ENCODE results near the gene UBP1. TPM values are rescaled to one million over a fixed set of nuclear protein-coding genes. Genes with fewer than 3 reads are reported as not detected.
"Not testable (repeated sequence)": the region's sequence is repeated elsewhere in the genome, so short reads cannot be mapped to it uniquely, and the experiment has no call there.

UBP1 gene
- total and polyA plus RNA-seq, 12 donors, result 23.7 to 74.5 (median 44.3) TPM

- no peak for DNase-seq
- intact Hi-C loops (cut with DNase I), result no loop called here
- no peaks in the 10 kb centered on the region for H3K27me3 ChIP-seq
- no peaks in the 10 kb centered on the region for H3K36me3 ChIP-seq (replicated peaks in 1 of 2)
- H3K27ac ChIP-seq, result no peak overlapping the region
- no peaks in the 10 kb centered on the region for H3K9me3 ChIP-seq (replicated peaks in 1 of 3)
- no peaks in the 10 kb centered on the region for H3K4me1 ChIP-seq (replicated peaks in 1 of 2)
- H3K4me3 ChIP-seq, result no peak overlapping the region
- no peak for TF ChIP-seq CTCF (IDR thresholded peaks at IDR 0.05)
- TF ChIP-seq POLR2A (IDR thresholded peaks at IDR 0.05), result no peak
- 67 to 79% (median 71%) methylated on average over 1 of the region's 1 CpG for WGBS, 4 donors
Observed at GRCh38 chr3:33360136-33360825, 79.9 kb downstream of the UBP1 start.

GRCh38 chr3:33358172-33358781, 81.9 kb downstream of the UBP1 start:
- Histone ChIP-seq H3K36me3 (replicated peaks in 1 of 2) (no peaks in the 10 kb centered on the region), H3K4me1 (replicated peaks in 1 of 2) (no peaks in the 10 kb centered on the region), H3K4me3 (no peak overlapping the region), H3K27me3 (no peaks in the 10 kb centered on the region), H3K9me3 (replicated peaks in 1 of 3) (no peaks in the 10 kb centered on the region), H3K27ac (no peak overlapping the region)
- no peak for TF ChIP-seq CTCF (IDR thresholded peaks at IDR 0.05)
- TF ChIP-seq POLR2A (IDR thresholded peaks at IDR 0.05), result no peak
- 85 to 94% (median 89%) methylated on average over 4 of the region's 4 CpGs for WGBS, 4 donors
- intact Hi-C loops (cut with DNase I), result no loop called here
- DNase-seq, result no peak

GRCh38 chr3:33355611-33356010, 84.6 kb downstream of the UBP1 start:
- WGBS, 4 donors, result 51 to 63% (median 57%) methylated on average over 5 of the region's 5 CpGs
- no peaks in the 10 kb centered on the region for H3K36me3 ChIP-seq (replicated peaks in 1 of 2)
- H3K9me3 ChIP-seq (replicated peaks in 1 of 3), result no peaks in the 10 kb centered on the region
- no peak for DNase-seq
- H3K4me1 ChIP-seq (replicated peaks in 1 of 2), result no peaks in the 10 kb centered on the region
- intact Hi-C loops (cut with DNase I), result no loop called here
- no peak for TF ChIP-seq POLR2A (IDR thresholded peaks at IDR 0.05)
- TF ChIP-seq CTCF (IDR thresholded peaks at IDR 0.05), result no peak
- H3K4me3 ChIP-seq, result no peak overlapping the region
- no peaks in the 10 kb centered on the region for H3K27me3 ChIP-seq
- H3K27ac ChIP-seq, result no peak overlapping the region

GRCh38 chr3:33339758-33340157, 100.4 kb downstream of the UBP1 start:
- Histone ChIP-seq H3K36me3 (replicated peaks in 1 of 2) (no peaks in the 10 kb centered on the region), H3K4me1 (replicated peaks in 1 of 2) (no peaks in the 10 kb centered on the region), H3K27ac (no peak overlapping the region), H3K4me3 (no peak overlapping the region), H3K9me3 (replicated peaks in 1 of 3) (no peaks in the 10 kb centered on the region), H3K27me3 (no peaks in the 10 kb centered on the region)
- TF ChIP-seq CTCF (IDR thresholded peaks at IDR 0.05), result no peak
- no peak for TF ChIP-seq POLR2A (IDR thresholded peaks at IDR 0.05)
- DNase-seq, result no peak
- intact Hi-C loops (cut with DNase I), result no loop called here

GRCh38 chr3:33338936-33339465, 101.2 kb downstream of the UBP1 start:
- H3K4me1 ChIP-seq (replicated peaks in 1 of 2); H3K27ac ChIP-seq; DNase-seq; H3K36me3 ChIP-seq (replicated peaks in 1 of 2); H3K27me3 ChIP-seq; H3K4me3 ChIP-seq; intact Hi-C loops (cut with DNase I); H3K9me3 ChIP-seq (replicated peaks in 1 of 3): not testable (repeated sequence)
